B cell (primary cell): ENCODE data around the gene UBN1. TPM values are rescaled to one million over a fixed set of nuclear protein-coding genes. Genes with fewer than 3 reads are reported as not detected.

Experiments used
- ATAC-seq: fragments of 200-7000 bp; cut with Tn5 transposase; one replicate; pipeline ENCODE4 v1.10.0; 2021; ENCODE audit warnings: low read depth, mild to moderate bottlenecking, moderate number of reproducible peaks, moderate library complexity
- CTCF ChIA-PET: fragments of 350-600 bp; sonication (Branson Sonifier 250); formaldehyde crosslinking; loops from one replicate; lab custom pipeline; 2021; ENCODE audit warnings: antibody characterized with exemption, inconsistent platforms; lab: Charles Lee
- POLR2A ChIA-PET: fragments of 350-600 bp; sonication (Branson Sonifier 250); formaldehyde crosslinking; loops from one replicate; lab custom pipeline; 2021; ENCODE audit warnings: antibody characterized with exemption; lab: Charles Lee
- DNase-seq: peaks from one replicate; pipeline ENCODE4 v3.0.0; 2013
- H2AFZ ChIP-seq: 2 replicates; pipeline ENCODE4 v1.6.1; 2012; ENCODE audit warnings: mild to moderate bottlenecking, low read depth, low read length; ENCODE audit not compliant: insufficient read depth, poor library complexity, severe bottlenecking
- H3K27ac ChIP-seq, 2 donors: 1 replicate in 1 of 2; 2 replicates in 1 of 2; pipeline ENCODE4 v1.5.1; 2012 to 2013; ENCODE audit warnings: low read length in 2 of 2, mild to moderate bottlenecking in 2 of 2, moderate library complexity in 1 of 2
- H3K27me3 ChIP-seq, 4 experiments: fragments of 200-600 bp in 1 of 4; sonication (generic) in 1 of 4; replicated peaks in 1 of 4; 1 replicate in 2 of 4; 2 replicates in 2 of 4; pipeline versions ENCODE4 v1.6.1 to v1.7.0; 2013 to 2016; ENCODE audit warnings: low read length in 3 of 4, mild to moderate bottlenecking in 2 of 4, mixed read lengths in 1 of 4, moderate library complexity in 1 of 4; ENCODE audit not compliant: insufficient read depth in 4 of 4, control insufficient read depth in 3 of 4; ENCODE audit errors: control extremely low read depth in 1 of 4
- H3K36me3 ChIP-seq, 2 experiments: replicated peaks in 1 of 2; 1 replicate in 1 of 2; 2 replicates in 1 of 2; pipeline versions ENCODE4 v1.6.1 to v1.7.1; 2013; ENCODE audit warnings: low read length in 1 of 2; ENCODE audit not compliant: insufficient read depth in 2 of 2, control insufficient read depth in 1 of 2; ENCODE audit errors: control extremely low read depth in 1 of 2, extremely low read depth in 1 of 2
- H3K4me1 ChIP-seq, 2 donors: fragments of 200-600 bp in 1 of 2; sonication (generic) in 1 of 2; 1 replicate in 1 of 2; 2 replicates in 1 of 2; pipeline versions ENCODE4 v1.5.1 to v1.6.1; 2013 to 2017; ENCODE audit warnings: low read length in 2 of 2; ENCODE audit not compliant: control insufficient read depth in 2 of 2, insufficient read depth in 2 of 2
- H3K4me2 ChIP-seq: replicated peaks from 2 replicates; pipeline ENCODE3; 2012; ENCODE audit warnings: mild to moderate bottlenecking, low read depth, low read length; ENCODE audit not compliant: poor library complexity, severe bottlenecking
- H3K4me3 ChIP-seq, 5 experiments: fragments of 200-600 bp in 1 of 5; sonication (generic) in 1 of 5; 1 replicate in 3 of 5; 2 replicates in 2 of 5; pipeline versions ENCODE4 v1.5.1 to v1.7.0; 2011 to 2016; ENCODE audit warnings: low read length in 4 of 5, mild to moderate bottlenecking in 4 of 5, low read depth in 2 of 5, control low read depth in 1 of 5, moderate library complexity in 1 of 5; ENCODE audit not compliant: insufficient read depth in 1 of 5; ENCODE audit errors: control extremely low read depth in 1 of 5, extremely low read depth in 1 of 5
- H3K79me2 ChIP-seq: fragments of 200-600 bp; sonication (generic); one replicate; pipeline ENCODE4 v1.6.0; 2016; ENCODE audit warnings: low read length; ENCODE audit not compliant: control insufficient read depth, insufficient read depth
- H3K9ac ChIP-seq: fragments of 200-600 bp; sonication (generic); 2 replicates; pipeline ENCODE4 v1.6.1; 2017; ENCODE audit warnings: mild to moderate bottlenecking, low read length, moderate library complexity
- H3K9me3 ChIP-seq, 3 donors: one replicate each; pipeline versions ENCODE4 v1.6.1 to v1.7.1; 2013; ENCODE audit warnings: low read length in 2 of 3; ENCODE audit not compliant: control insufficient read depth in 2 of 3, insufficient read depth in 1 of 3; ENCODE audit errors: control extremely low read depth in 1 of 3
- H4K20me1 ChIP-seq: 2 replicates; pipeline ENCODE4 v1.6.0; 2012; ENCODE audit warnings: mild to moderate bottlenecking, low read length; ENCODE audit not compliant: insufficient read depth, control insufficient read depth, poor library complexity, severe bottlenecking
- H3K27ac Mint-ChIP-seq: one replicate; pipeline ENCODE4 v1.8.0; 2021; ENCODE audit warnings: mixed read lengths
- H3K27me3 Mint-ChIP-seq: one replicate; pipeline ENCODE4 v1.8.0; 2021; ENCODE audit warnings: mixed read lengths
- H3K4me1 Mint-ChIP-seq: one replicate; pipeline ENCODE4 v1.8.0; 2021; ENCODE audit warnings: mixed read lengths
- H3K4me3 Mint-ChIP-seq: one replicate; pipeline ENCODE4 v1.8.0; 2021; ENCODE audit warnings: mixed read lengths
- H3K9me3 Mint-ChIP-seq: one replicate; pipeline ENCODE4 v1.8.0; 2022; ENCODE audit warnings: mixed read lengths; ENCODE audit not compliant: insufficient read depth
- CTCF ChIP-seq: fragments of 200-600 bp; IDR thresholded peaks from one replicate; pipeline ENCODE4 v1.8.0; 2022; ENCODE audit warnings: antibody characterized with exemption, mild to moderate bottlenecking
- EZH2 ChIP-seq: IDR thresholded peaks from 2 replicates; pipeline ENCODE4 v1.6.1; 2012; ENCODE audit warnings: borderline replicate concordance, low read depth, mild to moderate bottlenecking, moderate library complexity, low read length; ENCODE audit not compliant: insufficient read depth, poor library complexity, severe bottlenecking
- WGBS: methylation state at CpG from one replicate; pipeline ENCODE4 v1.1.5; 2013; ENCODE audit warnings: missing lambda C conversion rate; ENCODE audit not compliant: insufficient coverage; 5-methylcytosine and 5-hydroxymethylcytosine counted together
- intact Hi-C: fragments of 100-400 bp; cut with micrococcal nuclease; formaldehyde crosslinking; loops from one replicate; pipeline ENCODE4 v1.10.0; 2022
- polyA plus RNA-seq: library from polyadenylated mRNA; depleted of rRNA; stranded (reverse); fragments of >200 nt; gene quantifications from 2 replicates; pipeline ENCODE4 v1.2.3, GENCODE V29; 2012
- total RNA-seq, 2 donors: library from RNA; stranded (reverse); fragments of 120-200 nt in 1 of 2; gene quantifications; 1 replicate in 1 of 2; 2 replicates in 1 of 2; pipeline versions ENCODE4 v1.2.3 to v1.2.4, GENCODE V29; 2013 to 2022

Gene UBN1
- total and polyA plus RNA-seq, 2 donors (not counting 1 experiment from before 2014, with no cell fraction given), result 16.6 to 38.1 TPM

- peaks cover 39% of the 10 kb centered on the region for H3K79me2 ChIP-seq
- POLR2A ChIA-PET, result no interaction called here
- H3K9me3 ChIP-seq, result no peaks in the 10 kb centered on the region
- DNase-seq (no peak), ATAC-seq (no peak)
- TF ChIP-seq CTCF, result no peak
- no peak for TF ChIP-seq EZH2
- Mint-ChIP-seq H3K4me3 (no peak overlapping the region), H3K27me3 (no peaks in the 10 kb centered on the region), H3K9me3 (no peaks in the 10 kb centered on the region), H3K27ac (no peak overlapping the region), H3K4me1 (peaks cover 8% of the 10 kb centered on the region)
- H3K4me3 ChIP-seq, result no peak overlapping the region
- H3K9ac ChIP-seq, result no peak overlapping the region
- H3K4me2 ChIP-seq, result no peak overlapping the region
- peaks cover 18 to 72% of the 10 kb centered on the region in 2 experiments for H3K36me3 ChIP-seq
- H2AFZ ChIP-seq, result no peak overlapping the region
- peaks cover 19% of the 10 kb centered on the region for H4K20me1 ChIP-seq
- no peak overlapping the region for H3K27ac ChIP-seq
- peaks cover 5 to 8% of the 10 kb centered on the region in 2 donors for H3K4me1 ChIP-seq
- no CpG with 5 or more reads among the region's 5 CpGs for WGBS
- no peaks in the 10 kb centered on the region for H3K27me3 ChIP-seq
- intact Hi-C loops, result no loop called here
- CTCF ChIA-PET, result interaction anchor here (0.7 kb wide), 1 partner anchor 217 kb away, joined by 3 read pairs; no protein-coding TSS in a partner anchor
Measured at GRCh38 chr16:4840984-4841383, 6.3 kb upstream of the UBN1 start.

- H2AFZ ChIP-seq, result peak overlapping the region; percentile 87
- H3K27me3 Mint-ChIP-seq, result no peaks in the 10 kb centered on the region
- H3K36me3 ChIP-seq, result peaks cover 6 to 22% of the 10 kb centered on the region in 2 experiments
- H3K9me3 Mint-ChIP-seq, result no peaks in the 10 kb centered on the region
- peak overlapping the region; percentile 95 for H3K4me2 ChIP-seq
- under 1% methylated on average over 27 of the region's 27 CpGs for WGBS
- POLR2A ChIA-PET, result no interaction called here
- intact Hi-C loops, result no loop called here
- H3K27ac Mint-ChIP-seq, result peak overlapping the region; percentile 87
- peak overlapping the region; percentile 87 for H3K4me3 Mint-ChIP-seq
- ATAC-seq, result no peak
- no peaks in the 10 kb centered on the region for H3K27me3 ChIP-seq
- H3K27ac ChIP-seq, result peak overlapping the region; percentile 80 to 97
- peak overlapping the region; percentile 90 for H3K9ac ChIP-seq
- peaks cover 43% of the 10 kb centered on the region for H4K20me1 ChIP-seq
- peaks cover 74% of the 10 kb centered on the region for H3K79me2 ChIP-seq
- peak overlapping the region; percentile 27 to 96 (median 87) for H3K4me3 ChIP-seq
- peaks cover 31% of the 10 kb centered on the region for H3K4me1 Mint-ChIP-seq
- DNase-seq, result peak; percentile 60
- no peaks in the 10 kb centered on the region for H3K9me3 ChIP-seq
- H3K4me1 ChIP-seq, result peaks cover 27 to 31% of the 10 kb centered on the region in 2 donors
- CTCF ChIA-PET, result no interaction called here
- no peak for TF ChIP-seq CTCF
- no peak for TF ChIP-seq EZH2
Measured at GRCh38 chr16:4846503-4846900, 779 bp upstream of the UBN1 start.
